Measurements from ENCODE around the gene KDM7A.
"Not testable (repeated sequence)": the region's sequence is repeated elsewhere in the genome, so short reads cannot be mapped to it uniquely, and the experiment has no call there.

Gene KDM7A

DNA sequence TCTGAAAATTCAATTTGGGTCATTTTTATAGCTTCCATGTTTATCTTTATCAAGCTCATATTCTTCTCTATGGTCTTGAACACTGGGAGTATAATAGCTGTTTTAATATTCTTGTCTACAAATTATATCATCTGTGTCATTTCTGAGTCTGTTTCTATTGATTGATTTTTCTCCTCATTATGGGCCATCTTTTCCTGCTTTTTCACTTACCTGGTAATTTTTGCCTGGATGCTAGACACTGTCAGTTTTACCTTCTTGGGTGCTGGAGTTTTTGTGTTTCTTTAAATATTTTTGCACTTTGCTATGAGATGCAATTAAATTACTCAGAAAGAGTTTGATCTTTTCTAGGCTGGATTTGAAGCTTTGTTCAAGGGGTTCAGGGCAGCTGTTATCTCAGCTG is 26.8 kb upstream of the KDM7A start:
- DNase-seq (ENCODE audit: extremely low read depth in 1 of 2, low read depth in 1 of 2), result no peak

GRCh38 chr7:140202942-140203341 is 26.2 kb upstream of the KDM7A start:
- not testable (repeated sequence) for DNase-seq (ENCODE audit: extremely low read depth in 1 of 2, low read depth in 1 of 2)

DNA sequence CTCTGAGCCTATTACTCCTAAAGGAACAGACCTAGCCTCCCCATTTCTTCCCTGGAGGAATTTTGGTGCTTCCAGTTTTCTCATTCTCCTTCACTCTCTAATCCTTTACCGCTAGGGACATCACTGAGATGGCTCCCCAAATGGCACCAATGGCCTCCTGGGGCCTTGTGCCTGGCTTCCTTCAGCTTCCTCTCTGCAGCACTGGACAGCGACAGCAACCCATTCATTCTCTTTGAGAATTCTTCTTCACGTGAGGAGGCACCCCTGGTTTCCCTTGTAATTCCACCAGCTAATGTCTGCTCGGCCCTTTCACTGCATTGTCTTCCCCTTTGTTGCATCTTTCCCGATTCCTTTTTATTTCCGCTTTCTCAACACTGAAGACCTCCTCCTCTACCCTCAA is 24.6 kb upstream of the KDM7A start:
- no peak for DNase-seq (ENCODE audit: extremely low read depth in 1 of 2, low read depth in 1 of 2)

DNA sequence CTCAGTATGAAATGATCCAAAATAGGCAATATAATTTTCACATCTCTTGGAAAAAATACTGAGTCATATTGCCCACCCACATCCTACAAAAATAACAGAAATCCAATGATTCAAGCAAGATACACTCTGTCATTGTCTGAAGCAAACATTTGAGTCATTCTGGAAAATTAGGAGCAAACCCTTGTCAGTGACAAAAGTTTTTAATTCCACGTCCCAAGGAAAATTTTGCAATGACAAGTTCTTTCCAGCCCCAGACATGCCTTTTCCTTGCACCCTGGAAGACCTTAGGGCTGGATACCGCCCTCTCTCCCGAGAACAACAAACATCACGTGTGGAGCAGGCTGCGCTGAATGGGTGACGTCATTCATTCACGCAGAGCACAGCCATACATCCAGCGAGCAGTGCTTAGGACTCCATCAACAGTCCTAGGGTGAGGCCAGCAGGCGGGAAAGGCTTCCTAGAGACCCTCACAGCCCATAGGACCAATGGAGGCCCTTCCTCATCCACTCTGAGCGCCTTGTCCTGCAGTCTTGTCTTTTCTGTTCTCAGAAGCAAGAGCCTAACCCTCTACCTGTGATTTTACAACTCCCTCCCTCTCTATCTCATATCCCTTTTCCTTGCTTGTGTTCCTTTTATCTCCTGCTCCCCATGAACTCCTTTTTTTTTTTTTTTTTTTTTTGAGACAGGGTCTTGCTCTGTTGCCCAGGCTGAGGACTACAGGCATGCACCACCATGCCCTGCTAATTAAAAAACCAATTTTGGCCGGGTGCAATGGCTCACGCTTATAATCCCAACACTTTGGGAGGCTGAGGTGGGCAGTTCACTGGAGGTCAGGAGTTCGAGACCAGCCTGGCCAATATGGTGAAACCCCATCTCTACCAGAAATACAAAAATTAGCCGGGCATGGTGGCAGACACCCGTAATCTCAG is 23.5 kb upstream of the KDM7A start:
- no peak for DNase-seq (ENCODE audit: extremely low read depth in 1 of 2, low read depth in 1 of 2)

DNA sequence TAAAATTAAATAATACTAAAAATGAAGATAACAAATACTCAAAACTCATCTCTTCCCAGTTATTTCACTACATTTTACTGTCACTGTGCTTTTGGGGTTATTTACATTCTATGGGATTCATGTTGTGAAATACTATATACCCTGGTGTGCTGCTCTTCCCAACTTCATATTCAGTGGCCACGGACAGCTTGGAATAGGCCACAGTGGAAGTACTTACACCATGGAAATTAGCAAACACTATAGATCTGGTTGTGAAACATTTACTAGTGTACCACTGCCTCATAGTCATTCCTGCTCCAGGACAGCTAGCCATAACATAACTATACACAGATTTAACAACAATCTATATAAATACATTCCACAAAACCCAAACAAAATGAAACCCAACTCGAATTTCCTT is 21.2 kb upstream of the KDM7A start:
- DNase-seq (ENCODE audit: extremely low read depth in 1 of 2, low read depth in 1 of 2), result no peak

GRCh38 chr7:140197218-140197890 is 20.6 kb upstream of the KDM7A start:
- DNase-seq (ENCODE audit: extremely low read depth in 1 of 2, low read depth in 1 of 2), result no peak

DNA sequence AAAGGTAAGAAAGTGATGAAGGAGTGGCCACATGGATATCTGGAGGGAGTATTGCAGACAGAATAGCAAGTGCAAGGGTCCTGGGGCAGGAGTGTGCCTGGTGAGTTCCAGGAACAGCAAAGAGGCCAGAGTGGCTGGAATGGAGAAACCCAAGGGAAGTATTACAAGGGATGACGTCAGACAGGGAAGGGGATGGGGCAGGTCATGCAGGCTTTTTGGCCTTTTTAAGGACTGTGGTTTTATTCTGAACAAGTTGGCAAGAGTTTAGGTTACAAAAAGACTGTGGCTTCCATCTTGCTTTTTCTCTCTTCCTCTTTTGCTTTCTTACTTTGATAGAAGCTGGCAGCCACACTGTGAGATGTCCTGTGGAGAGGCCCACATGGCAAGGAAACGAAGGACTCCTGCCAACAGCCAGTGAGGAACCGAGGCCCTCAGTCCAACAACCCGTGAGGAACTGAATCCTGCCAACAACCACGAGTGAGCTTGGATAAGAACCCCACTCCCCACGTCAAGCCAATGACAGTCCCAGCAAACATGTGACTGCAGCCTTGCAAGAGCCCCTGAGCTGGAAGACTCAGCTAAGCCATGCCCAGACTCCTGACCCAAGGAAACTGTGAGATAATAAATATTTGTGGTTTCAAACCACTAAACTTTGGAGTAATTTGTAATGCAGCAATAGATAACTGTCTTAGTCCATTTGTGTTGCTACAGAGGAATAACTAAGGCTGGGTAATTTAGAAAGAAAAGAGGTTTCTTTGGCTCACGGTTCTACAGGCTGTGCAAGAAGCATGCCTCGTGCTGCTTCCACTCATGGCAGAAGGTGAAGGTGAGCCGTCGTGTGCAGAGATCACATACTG is 19.8 kb upstream of the KDM7A start:
- DNase-seq (ENCODE audit: extremely low read depth in 1 of 2, low read depth in 1 of 2), result no peak

GRCh38 chr7:140195859-140196258 is 19.1 kb upstream of the KDM7A start:
- DNase-seq (ENCODE audit: extremely low read depth in 1 of 2, low read depth in 1 of 2), result no peak

DNA sequence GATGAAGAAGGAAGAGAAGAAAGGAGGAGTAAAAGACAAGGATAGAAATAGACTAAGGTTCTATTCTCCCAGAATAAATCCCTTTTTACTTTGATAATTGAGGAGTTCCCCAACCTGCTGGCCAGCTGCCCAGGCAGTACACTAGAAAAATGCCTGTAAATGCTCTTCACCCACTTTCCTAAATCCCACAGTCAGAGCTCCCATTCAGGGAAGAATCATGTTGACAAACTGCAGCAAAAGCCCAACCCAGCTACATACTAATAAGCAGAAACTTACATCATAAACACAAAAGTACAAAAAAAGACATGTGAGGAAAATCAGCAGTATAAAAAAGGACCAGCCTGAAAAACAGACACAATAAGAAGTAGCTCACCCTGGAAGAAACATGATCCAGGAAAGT is 15.8 kb upstream of the KDM7A start:
- no peak for DNase-seq (ENCODE audit: extremely low read depth in 1 of 2, low read depth in 1 of 2)

GRCh38 chr7:140192176-140192575 is 15.4 kb upstream of the KDM7A start:
- DNase-seq (ENCODE audit: extremely low read depth in 1 of 2, low read depth in 1 of 2), result no peak

GRCh38 chr7:140190588-140190987 is 13.8 kb upstream of the KDM7A start:
- DNase-seq (ENCODE audit: extremely low read depth in 1 of 2, low read depth in 1 of 2), result no peak

GRCh38 chr7:140189917-140190316 is 13.1 kb upstream of the KDM7A start:
- DNase-seq (ENCODE audit: extremely low read depth in 1 of 2, low read depth in 1 of 2), result no peak

- DNase-seq (ENCODE audit: extremely low read depth in 1 of 2, low read depth in 1 of 2), result no peak
These were observed 6.1 kb upstream of the KDM7A start for GRCh38 chr7:140182917-140183316.

GRCh38 chr7:140179339-140179738 is 2.6 kb upstream of the KDM7A start:
- no peak for DNase-seq (ENCODE audit: extremely low read depth in 1 of 2, low read depth in 1 of 2)

- DNase-seq (ENCODE audit: extremely low read depth in 1 of 2, low read depth in 1 of 2), result no peak
These were observed 571 bp downstream of the KDM7A start for GRCh38 chr7:140176122-140176701.

DNA sequence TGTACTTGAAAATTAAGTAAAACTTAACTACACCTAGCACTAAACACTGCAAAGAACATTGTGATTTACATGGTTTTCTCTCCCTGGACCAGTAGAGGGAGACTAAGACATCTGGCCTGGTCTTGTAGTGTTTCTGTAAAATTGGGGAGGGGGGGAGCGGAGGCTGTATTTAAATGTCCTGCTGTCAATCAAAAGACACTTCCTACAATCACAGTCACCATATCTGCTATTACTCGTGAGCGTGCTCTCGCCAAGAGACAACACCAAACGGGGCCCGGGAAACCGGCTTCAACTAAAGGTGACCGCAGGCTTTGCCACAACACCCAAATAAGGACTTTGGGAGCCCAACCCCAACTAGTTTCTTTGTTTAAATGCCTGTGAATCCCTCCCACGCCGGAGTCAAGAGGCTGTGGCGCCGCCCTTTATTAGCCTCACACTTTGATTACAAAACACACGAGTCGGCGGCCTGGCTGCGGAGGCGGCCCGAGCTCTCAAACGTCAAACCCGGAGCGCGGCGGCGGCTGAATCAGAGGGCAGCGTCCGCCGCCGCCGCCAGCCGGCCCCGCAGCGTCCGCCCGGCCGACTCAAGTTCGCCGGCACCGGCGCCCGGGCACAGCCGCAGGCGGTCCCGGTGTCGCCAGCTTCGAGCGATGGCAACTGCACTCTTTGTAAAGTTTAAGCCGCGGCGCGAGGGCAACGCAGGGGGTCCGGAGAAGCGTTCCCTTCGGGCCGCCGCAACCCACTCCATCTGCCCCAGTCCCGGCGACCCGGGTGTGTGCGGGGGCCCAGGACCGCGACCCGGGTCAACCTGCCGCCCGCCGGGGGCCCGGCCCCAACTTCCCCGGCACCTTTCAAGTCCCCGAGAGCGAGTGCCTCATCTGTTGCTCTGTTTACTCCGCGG is 1.3 kb downstream of the KDM7A start:
- peak; percentile 74 to 90 for DNase-seq (ENCODE audit: extremely low read depth in 1 of 2, low read depth in 1 of 2)

DNA sequence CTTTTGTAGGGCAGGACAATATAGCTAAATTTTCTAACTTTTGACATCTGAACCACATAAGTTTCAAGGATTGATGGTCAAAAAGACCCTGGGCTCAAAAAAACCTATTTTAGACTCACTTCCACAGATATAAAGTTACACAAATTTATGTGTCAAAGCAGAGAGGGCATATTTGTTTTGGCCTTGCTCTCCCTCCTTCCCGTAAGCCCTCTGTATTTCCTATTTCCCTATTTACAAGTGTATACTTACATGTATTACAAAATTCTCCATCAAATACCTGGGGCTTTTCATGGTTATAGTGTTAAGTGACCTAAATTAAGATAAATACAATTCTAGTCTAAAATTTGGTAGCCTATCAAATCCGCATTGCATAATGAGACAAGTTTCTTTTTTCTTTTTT is 2.6 kb downstream of the KDM7A start:
- DNase-seq (ENCODE audit: extremely low read depth in 1 of 2, low read depth in 1 of 2), result no peak

GRCh38 chr7:140170375-140170774 is 6.4 kb downstream of the KDM7A start:
- DNase-seq (ENCODE audit: extremely low read depth in 1 of 2, low read depth in 1 of 2), result no peak

- no peak for DNase-seq (ENCODE audit: extremely low read depth in 1 of 2, low read depth in 1 of 2)
These were observed 8.0 kb downstream of the KDM7A start for GRCh38 chr7:140168816-140169215.

GRCh38 chr7:140165422-140165821 is 11.4 kb downstream of the KDM7A start:
- DNase-seq (ENCODE audit: extremely low read depth in 1 of 2, low read depth in 1 of 2), result no peak

Measured in stimulated activated CD8-positive, alpha-beta memory T cell treated with anti-CD3 and anti-CD28 coated beads, Interleukin-7, amount 100 ng/mL, for 48 hours (primary cell).